GM21576 (cell line): Measurements from ENCODE around the gene EN1.

Source experiments
- ATAC-seq: cut with Tn5 transposase; IDR thresholded peaks from one replicate; pipeline ENCODE4 v1.9.1; 2021; ENCODE audit warnings: mild to moderate bottlenecking, moderate library complexity; ENCODE audit not compliant: unreplicated experiment

The EN1 gene

DNA sequence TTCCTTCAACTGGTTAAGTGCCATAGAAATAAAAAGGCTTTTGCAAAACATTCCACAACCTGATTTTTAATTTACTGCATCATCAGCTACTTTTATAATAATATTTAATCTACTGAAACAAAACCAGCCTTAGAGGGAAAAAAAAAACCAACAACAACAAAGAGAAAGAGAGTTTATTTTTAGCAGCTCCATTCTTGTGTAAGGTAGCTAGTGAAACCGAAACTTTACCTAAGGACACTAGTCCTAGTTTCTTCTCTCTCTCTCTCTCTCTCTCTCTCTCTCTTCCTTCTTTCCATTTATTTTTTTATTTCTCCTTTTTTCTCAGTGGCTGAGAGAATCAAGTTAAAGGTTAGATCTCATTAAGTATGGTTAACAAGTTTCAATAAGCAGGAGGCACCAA is 21.4 kb downstream of the EN1 start:
- ATAC-seq: no peak

DNA sequence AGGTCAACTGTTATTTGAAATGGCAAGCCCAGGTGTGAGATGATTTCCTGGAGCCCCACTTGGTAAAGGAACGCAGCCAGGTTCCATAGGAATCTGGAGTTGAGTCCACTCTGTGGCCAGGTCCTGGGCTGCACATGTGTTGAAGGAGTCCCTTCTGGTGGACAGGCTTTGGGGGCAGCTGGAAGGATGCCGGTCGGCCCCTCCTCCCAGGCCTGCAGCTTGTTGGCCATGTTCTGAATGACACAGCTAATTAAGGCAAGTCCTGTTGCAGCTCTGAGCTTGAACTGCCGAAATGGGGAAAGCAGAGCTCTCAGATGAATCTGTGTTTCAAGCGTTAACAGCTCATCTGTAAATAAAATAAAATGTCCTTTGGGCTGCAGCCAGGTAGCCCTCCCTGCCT is 23.8 kb downstream of the EN1 start:
- no peak for ATAC-seq

DNA sequence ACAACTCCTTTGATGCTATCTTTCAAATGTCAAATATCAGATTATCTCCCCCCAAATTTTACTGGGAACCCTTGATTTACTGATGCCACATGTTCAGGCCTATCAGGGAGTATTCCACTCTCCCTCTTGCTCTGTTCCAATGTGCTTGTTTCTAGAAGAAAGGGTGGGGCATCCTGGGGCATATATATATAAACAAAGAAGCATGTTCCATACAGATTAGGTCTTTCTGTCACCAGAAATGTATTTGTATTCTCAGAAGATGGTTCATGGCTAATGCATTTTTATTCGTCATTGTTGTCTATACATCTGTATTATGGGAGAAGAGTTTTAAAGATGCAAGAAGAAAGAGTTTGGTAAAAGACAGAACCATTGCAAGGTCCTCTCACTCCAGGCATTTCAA is 24.9 kb downstream of the EN1 start:
- ATAC-seq: no peak

DNA sequence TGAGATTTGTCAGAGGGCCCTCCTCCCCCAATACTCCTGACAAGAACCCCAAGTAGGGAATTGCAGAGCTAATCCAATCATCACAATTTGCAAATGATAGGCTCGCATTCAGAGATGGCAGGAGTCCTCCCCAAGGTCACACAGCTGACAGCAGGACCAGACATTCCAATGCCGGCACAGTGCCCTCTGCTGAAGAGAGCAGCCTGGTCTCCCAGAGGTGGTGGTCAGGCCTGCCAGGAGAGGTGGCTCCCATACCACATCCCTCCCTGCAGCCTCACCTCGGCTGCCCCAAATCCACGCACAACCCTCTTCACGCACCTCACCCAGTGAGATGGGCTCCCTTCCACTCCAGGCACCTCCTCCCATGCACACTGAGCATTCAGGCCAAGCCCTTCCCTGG is 25.4 kb downstream of the EN1 start:
- no peak for ATAC-seq

DNA sequence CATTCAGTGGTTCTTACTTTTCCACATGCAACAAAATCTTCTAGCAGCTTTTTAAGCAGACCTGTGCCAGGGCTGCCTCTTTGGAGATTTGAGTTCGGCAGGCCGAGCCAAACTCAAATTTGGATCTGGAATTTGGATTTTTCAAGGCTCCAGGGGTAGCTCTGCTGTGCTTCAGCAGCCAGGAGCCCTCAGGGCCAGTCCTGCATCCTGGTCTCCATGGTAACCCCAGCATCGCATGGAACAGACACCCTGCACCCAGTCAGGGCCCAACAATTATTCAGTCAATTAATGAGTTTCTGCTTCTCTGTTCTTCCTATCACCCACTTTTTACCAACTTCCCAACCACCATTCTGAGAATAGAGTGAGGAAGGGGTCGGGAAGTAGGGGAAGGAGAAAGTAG is 30.0 kb downstream of the EN1 start:
- no peak for ATAC-seq

DNA sequence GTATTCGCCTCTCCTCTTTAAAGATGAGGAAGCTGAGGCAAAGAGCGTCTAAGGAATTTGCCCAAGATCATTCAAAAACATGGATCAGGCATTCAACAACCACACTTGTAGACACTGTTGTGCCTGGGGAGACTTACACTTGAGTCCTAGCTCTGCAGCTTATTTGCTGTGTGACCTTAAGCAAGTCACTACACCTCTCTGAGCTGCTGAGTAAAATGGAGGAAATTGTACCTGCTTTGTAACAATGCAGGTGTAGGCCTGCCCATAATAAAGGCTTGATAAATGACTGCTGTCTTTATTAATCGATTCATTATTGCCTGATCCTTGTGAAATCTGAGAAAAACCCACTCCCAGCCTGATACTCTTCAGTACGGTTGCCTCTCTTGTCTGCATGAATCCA is 30.8 kb downstream of the EN1 start:
- ATAC-seq: no peak

DNA sequence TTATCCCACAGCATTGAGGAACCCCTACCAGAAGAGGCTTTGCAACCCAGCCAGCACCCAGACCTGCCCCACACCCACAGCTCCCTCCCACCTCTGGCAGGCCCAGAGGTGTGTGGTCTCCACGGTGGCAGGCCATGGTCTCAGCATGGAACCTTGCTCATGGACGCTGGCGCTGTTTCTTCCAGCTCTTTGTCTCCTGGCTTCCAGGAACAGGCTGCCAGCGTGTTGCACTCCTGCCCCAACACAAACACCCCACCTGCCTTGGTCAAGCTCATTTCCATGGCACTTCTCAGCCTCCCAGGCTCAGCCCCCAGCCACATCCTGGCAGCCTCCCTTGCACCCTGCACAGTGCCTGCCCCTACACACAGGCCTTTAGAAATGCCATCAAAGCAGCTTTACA is 31.7 kb downstream of the EN1 start:
- ATAC-seq: no peak

DNA sequence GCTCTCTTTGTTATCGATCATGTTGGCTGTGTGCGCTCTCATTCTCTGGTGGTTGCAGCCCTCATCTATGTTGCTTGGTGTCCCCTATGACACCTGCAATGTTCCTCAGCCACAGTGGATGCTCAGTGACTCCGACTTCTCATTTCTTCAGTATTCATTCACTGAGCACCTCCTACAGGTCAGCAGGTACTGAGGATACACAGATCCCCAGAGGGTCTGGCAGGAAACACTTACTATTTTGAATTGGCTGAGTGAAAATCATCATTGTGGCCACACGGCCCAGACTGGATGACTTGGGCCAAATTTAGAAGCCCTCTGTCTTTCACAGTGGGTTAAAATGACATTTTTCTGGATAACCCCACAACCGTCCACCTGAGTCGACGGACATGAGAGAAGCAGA is 32.1 kb downstream of the EN1 start:
- ATAC-seq: no peak

DNA sequence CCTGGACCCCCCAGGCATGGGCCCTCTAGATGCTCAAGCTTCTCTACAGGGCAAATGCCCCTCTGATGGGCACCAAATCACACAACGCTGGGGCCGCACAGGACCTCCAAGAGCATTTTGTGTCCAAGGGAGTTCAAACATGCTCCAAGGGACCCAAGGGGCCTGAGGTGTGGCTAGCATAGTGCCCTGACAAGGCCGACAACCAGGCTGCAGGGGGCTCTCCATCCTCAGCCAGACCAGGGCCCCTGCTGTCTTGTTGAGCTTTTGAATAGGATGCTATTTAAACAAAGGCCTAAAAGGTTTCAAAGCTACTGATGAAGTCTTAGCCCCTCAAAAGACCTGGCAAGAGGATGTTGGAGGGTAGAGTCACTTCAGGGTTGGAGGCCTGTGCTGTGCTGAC is 33.1 kb downstream of the EN1 start:
- no peak for ATAC-seq

DNA sequence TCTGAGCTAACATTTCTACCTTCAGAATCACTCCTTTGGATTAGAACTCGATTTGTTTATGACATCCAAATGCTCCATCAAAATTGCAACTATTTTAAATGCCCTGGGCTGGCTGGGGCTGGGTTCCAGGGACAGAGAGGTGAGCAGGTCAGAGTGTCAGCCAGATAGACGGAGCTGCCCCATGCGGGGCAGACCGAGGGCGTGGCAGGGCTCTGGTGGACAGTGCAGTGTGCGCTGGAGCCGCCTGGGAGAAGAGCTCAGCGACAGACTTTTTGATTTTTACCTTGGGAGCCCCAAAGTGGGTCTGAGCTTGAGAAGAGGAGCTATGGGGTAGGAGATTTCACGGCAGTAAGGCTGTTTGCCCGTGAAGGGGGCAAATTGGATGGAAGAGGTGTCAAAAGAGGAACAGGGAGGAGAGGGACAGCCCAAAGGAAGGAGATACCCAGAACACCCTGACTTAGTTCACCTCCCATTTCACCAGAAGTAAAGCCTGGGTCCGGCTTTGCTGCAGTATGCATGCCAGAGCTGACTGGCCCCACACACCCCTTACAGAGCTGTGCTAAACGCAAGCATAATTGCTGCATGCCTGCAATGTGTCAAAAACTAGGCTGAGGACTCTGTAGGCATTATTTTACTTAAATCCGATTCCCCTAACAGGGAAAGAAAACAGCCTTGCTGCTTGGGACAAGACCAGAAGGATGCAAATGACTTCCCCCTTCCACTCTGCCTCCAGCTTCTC is 33.7 kb downstream of the EN1 start:
- ATAC-seq: no peak

DNA sequence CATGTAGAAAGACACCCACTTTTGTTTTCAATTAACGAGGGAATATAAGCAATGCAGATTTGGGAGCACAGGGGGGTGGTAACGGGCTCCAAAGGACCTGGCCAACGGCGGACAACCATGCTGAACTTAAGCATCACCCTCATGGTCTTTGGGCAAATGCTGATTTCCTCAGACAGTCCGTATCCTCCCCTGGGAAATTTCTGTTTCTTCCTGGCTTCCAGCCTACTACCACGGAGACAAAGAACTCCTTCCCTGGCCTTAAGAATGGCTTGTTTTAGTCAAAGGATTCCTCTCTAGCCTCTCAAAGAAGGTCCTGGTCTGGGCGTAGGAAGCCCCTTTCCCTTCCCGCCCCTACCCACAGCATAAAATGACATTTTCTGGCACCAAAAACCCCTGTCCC is 34.3 kb downstream of the EN1 start:
- no peak for ATAC-seq

DNA sequence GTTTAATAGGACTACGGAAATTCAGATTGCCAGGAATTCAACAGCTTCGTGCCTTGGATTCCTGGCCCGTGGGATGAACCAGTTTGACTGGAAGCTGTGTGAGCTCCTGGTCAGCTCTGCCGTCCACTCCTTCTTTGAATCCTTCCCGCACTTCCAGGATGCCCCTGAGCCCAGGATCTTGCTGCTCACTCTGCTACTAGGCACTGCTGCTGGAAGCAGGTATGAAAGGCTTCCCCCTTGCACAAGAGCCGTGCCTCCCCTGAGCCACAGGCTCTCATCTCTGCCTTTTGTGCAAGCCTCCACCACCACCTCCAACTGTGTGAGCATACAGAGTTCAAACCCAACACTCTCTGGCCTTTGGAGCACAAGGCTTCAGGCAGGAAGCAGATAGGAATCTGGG is 34.9 kb downstream of the EN1 start:
- no peak for ATAC-seq

DNA sequence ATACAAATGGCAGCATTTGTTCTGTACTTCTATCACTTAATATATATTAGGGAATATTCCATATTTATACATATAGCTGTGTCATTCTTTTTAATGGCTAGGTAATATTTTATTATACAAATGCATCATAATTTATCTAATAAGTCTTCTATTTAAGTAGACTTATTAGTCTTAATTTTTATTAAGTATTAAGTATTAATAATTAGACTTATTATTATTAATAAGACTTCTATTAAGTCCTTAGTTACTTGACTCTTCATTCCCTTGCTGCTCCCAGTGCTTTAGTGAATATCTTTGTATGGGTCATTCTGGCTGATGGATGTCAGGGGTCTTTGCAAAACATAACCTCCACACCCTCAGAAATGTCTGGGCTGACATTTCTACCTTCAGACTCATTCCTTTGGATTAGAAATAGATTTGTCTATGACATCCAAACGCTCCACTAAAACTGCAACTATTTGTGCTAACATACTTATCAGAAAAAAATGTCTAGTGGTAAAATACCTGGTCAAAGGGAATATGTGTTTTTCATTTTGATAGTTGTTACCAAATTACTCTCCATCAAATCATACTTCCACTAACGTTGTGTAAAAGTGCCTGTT is 35.8 kb downstream of the EN1 start:
- no peak for ATAC-seq

DNA sequence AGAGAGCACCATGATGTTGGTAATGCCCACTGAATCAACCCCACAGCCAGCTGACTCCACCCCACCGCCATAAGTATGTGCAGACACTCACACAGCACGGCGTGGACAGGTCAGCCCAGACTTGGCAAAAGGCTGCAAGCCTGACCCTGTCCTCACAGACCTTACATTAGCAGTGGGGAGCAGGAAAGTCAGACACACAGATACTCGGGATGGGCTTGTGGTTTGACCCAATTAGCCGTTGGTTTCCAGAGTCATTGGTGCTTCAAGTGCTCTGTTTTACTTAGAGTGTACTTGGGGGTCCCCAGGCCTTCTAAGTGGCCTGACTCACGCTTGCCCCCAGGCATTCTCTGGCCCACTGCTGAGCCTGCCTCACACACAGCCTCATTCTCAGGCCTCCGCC is 36.7 kb downstream of the EN1 start:
- ATAC-seq: no peak

DNA sequence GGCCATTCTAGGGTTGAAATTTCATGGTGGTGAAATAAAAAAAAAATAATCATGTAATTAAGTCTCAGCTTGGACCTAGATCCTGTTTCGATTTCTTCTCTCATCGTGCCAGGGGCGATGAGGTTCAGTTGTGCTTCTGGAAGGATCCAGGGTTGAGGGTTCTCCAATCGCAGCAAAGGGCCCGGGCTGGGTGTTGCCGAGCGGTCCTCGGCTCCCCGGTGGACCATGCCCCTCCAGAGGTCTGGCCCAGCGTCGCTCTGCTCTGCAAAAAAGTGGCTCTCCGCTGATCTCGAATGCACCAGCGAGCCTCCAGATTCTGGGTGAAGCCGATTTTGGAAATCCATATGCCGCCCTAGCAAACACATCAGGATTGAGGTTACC is 39.0 kb downstream of the EN1 start:
- ATAC-seq: no peak

DNA sequence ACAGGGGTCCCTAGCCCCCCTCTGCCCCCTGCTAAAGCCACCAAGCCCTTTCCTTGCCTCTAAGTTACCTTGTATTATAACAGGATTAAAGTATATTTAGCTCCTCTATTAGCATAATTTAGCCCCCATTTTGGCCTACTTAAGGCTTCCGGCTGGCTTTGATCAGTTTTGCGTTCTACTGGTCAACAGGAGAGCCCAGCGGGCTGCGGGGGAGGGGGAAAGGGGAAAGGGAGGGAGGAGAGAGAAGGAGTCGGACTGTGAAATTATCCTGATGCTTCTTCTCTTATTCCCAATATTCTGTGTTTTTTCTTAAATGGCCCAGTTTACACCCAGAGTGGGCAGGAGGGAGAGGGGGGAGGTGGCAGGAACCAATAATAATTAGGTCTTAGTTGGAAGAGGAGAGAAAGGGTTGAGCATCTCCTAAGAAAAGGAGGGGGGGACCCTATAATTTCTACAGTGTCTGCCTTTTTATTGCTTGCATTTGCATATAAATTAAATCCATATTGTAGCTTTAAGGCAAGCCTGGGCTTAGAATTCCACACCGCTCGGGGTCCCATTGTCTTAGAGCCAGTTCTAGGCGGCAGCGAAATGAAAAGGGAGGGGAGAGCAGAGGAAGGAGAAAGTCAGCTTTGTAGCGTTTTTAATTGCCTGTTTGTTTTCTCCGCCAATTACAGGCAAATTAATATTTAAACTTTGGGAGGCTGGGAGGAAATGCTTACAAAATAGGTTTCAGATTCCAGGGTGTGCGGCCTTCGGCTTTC is 39.6 kb downstream of the EN1 start:
- no peak for ATAC-seq

DNA sequence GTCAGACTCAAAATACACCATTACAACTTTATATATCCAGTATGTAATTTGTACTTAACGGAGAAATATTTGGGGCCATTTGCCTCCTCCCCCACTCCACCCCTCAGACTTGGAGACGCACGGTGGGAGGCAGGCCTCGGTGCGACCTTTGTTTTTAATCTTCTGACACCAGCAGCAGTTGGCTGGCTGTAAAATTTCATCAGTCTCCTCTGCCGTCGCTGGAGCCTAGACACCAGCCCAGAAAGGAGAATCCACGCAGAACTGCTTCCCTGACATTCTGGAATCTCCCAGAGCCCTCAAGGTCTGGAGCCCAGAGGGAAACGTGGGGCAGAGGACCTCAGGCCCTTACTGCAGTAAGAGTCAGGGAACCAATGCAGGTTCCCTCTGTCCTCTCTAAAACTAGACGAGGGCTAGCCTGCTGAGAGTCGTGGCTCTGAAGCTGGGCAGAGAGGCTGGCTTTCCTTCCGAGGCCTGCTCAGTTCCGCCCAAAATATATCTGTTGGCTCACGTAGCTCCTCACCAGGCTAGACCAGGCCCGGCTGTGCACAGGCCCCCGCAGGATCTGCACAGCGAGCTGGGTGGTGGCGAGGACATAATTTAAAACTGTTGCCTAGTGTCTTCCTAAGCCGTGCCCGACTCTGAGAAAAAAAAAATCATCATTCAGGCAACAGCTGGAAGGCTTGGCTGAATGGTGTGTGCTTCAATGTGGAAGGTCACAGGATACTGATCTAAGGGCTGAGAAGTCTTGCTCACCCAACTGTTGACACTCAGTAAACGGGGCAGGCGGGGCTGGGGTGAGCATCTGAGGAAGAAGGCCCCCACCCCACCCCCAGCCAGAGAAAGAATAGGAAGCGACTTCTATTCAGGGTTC is 40.4 kb downstream of the EN1 start:
- ATAC-seq: no peak

DNA sequence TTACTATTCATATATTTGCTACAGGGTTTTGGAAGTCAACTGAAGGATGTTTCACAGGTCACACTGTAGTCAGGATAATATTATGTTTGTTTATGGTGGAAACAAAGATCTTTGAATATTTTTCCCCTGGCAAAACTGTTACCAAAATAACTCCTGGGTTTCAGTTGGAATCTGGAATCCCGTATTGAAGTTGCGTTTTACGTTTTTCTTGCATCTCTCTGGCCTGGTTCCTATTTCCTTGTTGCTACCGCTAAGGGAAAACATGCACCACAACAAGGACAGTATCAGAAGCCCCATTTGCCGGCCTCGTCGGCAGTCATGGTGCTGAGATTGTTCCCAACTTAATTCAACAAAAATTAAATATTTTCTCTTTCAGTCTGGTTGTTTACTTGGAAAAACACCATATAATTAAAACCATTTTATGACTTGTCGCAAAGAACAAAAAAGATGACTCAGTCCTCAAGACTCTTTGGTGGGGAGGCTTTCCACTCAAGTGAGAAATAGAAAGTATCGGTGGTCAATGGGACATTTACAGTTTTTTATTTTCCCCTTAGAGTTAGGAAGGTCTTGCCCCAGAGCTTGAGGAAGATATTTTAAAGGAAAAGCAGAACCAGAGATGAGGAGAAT is 42.3 kb downstream of the EN1 start:
- ATAC-seq: no peak

DNA sequence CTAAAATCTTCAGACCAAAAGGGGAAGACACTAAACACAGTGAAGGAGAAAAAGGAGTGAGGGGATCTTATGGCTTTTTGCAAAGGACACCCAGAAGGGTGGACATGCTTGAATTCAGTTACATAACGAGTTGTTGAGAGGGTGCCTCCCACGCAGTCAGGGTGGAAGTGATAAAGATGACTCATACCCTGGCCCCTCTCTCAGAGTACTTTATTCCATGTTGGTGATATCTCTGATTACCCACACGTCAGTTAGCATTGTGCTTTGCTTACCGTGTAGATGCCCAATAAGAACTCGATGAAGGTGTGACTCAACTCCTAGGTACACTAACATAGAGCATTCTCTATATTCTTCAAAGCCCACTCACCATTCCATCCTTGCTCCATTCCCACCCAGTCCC is 44.4 kb downstream of the EN1 start:
- ATAC-seq: no peak

DNA sequence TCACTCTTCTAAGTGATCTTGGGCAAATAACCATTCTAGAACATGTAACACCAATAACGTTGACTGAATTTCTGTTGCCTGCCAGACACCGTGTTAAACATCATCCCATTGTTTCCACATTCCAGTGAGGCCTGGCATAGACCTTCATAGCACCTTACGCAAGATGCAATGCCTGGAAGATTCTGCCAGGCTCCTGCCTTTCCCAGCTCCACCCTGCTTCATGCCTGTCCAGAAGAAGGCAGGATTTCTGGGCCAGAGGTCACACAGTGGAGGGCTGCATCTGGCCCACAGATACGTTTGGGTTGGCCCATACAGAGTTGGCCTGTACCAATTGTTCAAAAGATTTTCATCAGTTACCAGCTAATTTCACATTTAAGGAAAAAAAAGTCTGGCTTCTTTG is 46.3 kb downstream of the EN1 start:
- no peak for ATAC-seq

DNA sequence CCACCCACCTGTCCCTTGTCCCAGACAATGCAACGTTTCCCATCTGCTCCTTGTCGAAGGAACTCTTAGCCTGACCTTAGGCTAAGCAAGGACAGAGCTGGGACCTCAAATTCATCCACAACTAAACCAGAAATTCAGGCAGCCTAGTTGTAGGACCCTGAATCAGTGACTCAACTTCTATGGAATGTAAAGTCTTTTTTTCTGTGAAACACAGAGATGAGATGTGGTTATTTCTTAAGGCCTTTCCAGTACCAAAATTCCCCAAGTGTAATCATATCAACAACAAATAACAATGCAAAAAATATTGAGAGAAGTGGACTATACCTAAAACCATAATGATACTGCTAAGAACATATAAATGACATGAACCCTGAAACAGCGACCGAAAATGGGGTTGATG is 46.7 kb downstream of the EN1 start:
- no peak for ATAC-seq
